K562 (cell line): Measurements from ENCODE around the gene NPVF. TPM values are rescaled to one million over a fixed set of nuclear protein-coding genes. Genes with fewer than 3 reads are reported as not detected.

Source experiments
- ATAC-seq: fragments of 200-7000 bp; cut with Tn5 transposase; 3 replicates; pipeline ENCODE4 v1.9.1; 2020; ENCODE audit warnings: moderate library complexity
- BruUV-seq: library from RNA; stranded (reverse); fragments of 400-500 nt; replicated peaks from 2 replicates; lab custom pipeline; 2021; lab: Mats Ljungman, UMichigan
- CTCF ChIA-PET: fragments of 300-600 bp; formaldehyde crosslinking; extraction: SDS; loops from one replicate; lab custom pipeline; 2021; ENCODE audit warnings: low intra/inter-chr PET ratio; lab: Yijun Ruan, JAX
- POLR2A ChIA-PET: fragments of 300-600, 350-650 bp; sonication (Branson Sonifier 250); formaldehyde crosslinking; extraction: SDS; loops from one replicate; lab custom pipeline; 2021; ENCODE audit warnings: antibody characterized with exemption, inconsistent platforms; lab: Yijun Ruan, JAX
- DNase-seq, 4 experiments: peaks; one replicate each; pipeline versions ENCODE4 v3.0.0 to v3.0.0-alpha.2; 2011 to 2018; ENCODE audit warnings: low spot score in 3 of 4, mixed read lengths in 3 of 4; ENCODE audit errors: extremely low read depth in 1 of 4
- FAIRE-seq: peaks from 2 replicates; lab custom pipeline; 2011; peaks lifted over from hg19 to GRCh38; lab: Jason Lieb, UNC
- H2AFZ ChIP-seq: 2 replicates; pipeline ENCODE4 v1.6.0; 2011; ENCODE audit warnings: low read depth, low read length, control low read depth, inconsistent platforms
- H3K27ac ChIP-seq: fragments of 200-600 bp; 3 replicates; pipeline ENCODE4 v1.8.0; 2011; ENCODE audit warnings: low read depth, mild to moderate bottlenecking, control low read depth, inconsistent platforms, low read length, moderate library complexity, mixed read lengths; ENCODE audit errors: extremely low read depth
- H3K27me3 ChIP-seq, 2 experiments: fragments of 300-600 bp in 1 of 2; 2 replicates in 1 of 2; 3 replicates in 1 of 2; pipeline versions ENCODE4 v1.6.0 to v1.8.0; 2011; ENCODE audit warnings: inconsistent platforms in 2 of 2, low read length in 2 of 2, mild to moderate bottlenecking in 1 of 2, mixed read lengths in 1 of 2, moderate library complexity in 1 of 2; ENCODE audit not compliant: control insufficient read depth in 2 of 2, insufficient read depth in 2 of 2
- H3K36me3 ChIP-seq: fragments of 300-600 bp; 3 replicates; pipeline ENCODE4 v1.8.0; 2011; ENCODE audit warnings: mild to moderate bottlenecking, low read length, inconsistent platforms; ENCODE audit not compliant: control insufficient read depth, insufficient read depth
- H3K4me1 ChIP-seq, 2 experiments: fragments of 200-600 bp in 1 of 2; replicated peaks in 1 of 2; 2 replicates in 1 of 2; 3 replicates in 1 of 2; pipeline versions ENCODE4 v1.5.1 to v1.8.0; 2011; ENCODE audit warnings: inconsistent platforms in 2 of 2, low read length in 2 of 2, mild to moderate bottlenecking in 1 of 2, mixed read lengths in 1 of 2, moderate library complexity in 1 of 2; ENCODE audit not compliant: control insufficient read depth in 2 of 2, insufficient read depth in 2 of 2
- H3K4me2 ChIP-seq: 2 replicates; pipeline ENCODE4 v1.6.1; 2011; ENCODE audit warnings: low read length, control low read depth, inconsistent platforms, mixed read lengths; ENCODE audit not compliant: insufficient read depth
- H3K4me3 ChIP-seq: fragments of 200-600 bp; sonication (generic), shearing (Covaris generic); 2 replicates; pipeline ENCODE4 v1.5.1; 2016; ENCODE audit warnings: control low read depth, inconsistent platforms
- H3K79me2 ChIP-seq: fragments of 200-600 bp; 3 replicates; pipeline ENCODE4 v1.8.0; 2011; ENCODE audit warnings: low read length, inconsistent platforms; ENCODE audit not compliant: control insufficient read depth, insufficient read depth
- H3K9ac ChIP-seq, 2 experiments: 2 replicates each; pipeline versions ENCODE4 v1.6.0 to v1.6.1; 2011; ENCODE audit warnings: low read depth in 2 of 2, low read length in 2 of 2, control low read depth in 1 of 2, inconsistent platforms in 1 of 2, mild to moderate bottlenecking in 1 of 2, mixed read lengths in 1 of 2; ENCODE audit not compliant: insufficient read depth in 1 of 2
- H3K9me1 ChIP-seq: one replicate; pipeline ENCODE4 v1.6.0; 2011; ENCODE audit warnings: inconsistent platforms, mild to moderate bottlenecking, low read length, moderate library complexity; ENCODE audit not compliant: control insufficient read depth, insufficient read depth
- H3K9me3 ChIP-seq: replicated peaks from 2 replicates; pipeline ENCODE4 v1.5.1; 2011; ENCODE audit warnings: low read depth, low read length, inconsistent platforms; ENCODE audit not compliant: control insufficient read depth, insufficient read depth
- H4K20me1 ChIP-seq: replicated peaks from 2 replicates; pipeline ENCODE4 v1.6.1; 2011; ENCODE audit warnings: low read length, inconsistent platforms, mixed read lengths; ENCODE audit not compliant: control insufficient read depth, insufficient read depth
- CBFA2T2 ChIP-seq: fragments of 450-650 bp; conservative IDR thresholded peaks from 2 replicates; pipeline ENCODE4 v1.6.1; 2017; ENCODE audit warnings: mild to moderate bottlenecking
- CBFA2T3 ChIP-seq: fragments of 450-650 bp; IDR thresholded peaks from 2 replicates; pipeline ENCODE4 v1.6.1; 2017
- EHMT2 ChIP-seq: fragments of 450-650 bp; IDR thresholded peaks from 2 replicates; pipeline ENCODE4 v1.6.1; 2018; ENCODE audit warnings: antibody characterized with exemption
- ETV6 ChIP-seq, 3 experiments: fragments of 150-350 bp in 1 of 3; sonication (generic) in 1 of 3; formaldehyde crosslinking in 1 of 3; IDR thresholded peaks; 2 replicates each; pipeline versions ENCODE4 v1.6.1 to v1.8.0; 2014 to 2022; ENCODE audit warnings: borderline replicate concordance in 2 of 3, low read depth in 2 of 3, antibody characterized with exemption in 1 of 3, low read length in 1 of 3, mild to moderate bottlenecking in 1 of 3, missing genetic modification reagents in 1 of 3
- HLTF ChIP-seq: fragments of 450-650 bp; IDR thresholded peaks from 2 replicates; pipeline ENCODE4 v1.6.1; 2016
- KDM1A ChIP-seq, 2 experiments: fragments of 450-650 bp; IDR thresholded peaks; 2 replicates each; pipeline ENCODE4 v1.6.1; 2016; ENCODE audit warnings: mild to moderate bottlenecking in 2 of 2
- KLF1 ChIP-seq: fragments of 450-650 bp; IDR thresholded peaks from 2 replicates; pipeline ENCODE4 v1.6.1; 2016; ENCODE audit warnings: missing genetic modification characterization, missing compliant biosample characterization
- NFIC ChIP-seq: fragments of 450-650 bp; IDR thresholded peaks from 2 replicates; pipeline ENCODE4 v1.6.1; 2017; ENCODE audit warnings: mild to moderate bottlenecking, inconsistent platforms
- TRIM28 ChIP-seq: fragments of 450-650 bp; IDR thresholded peaks from 2 replicates; pipeline ENCODE4 v1.6.1; 2017
- ZSCAN32 ChIP-seq: fragments of 450-650 bp; formaldehyde crosslinking; IDR thresholded peaks from 2 replicates; pipeline ENCODE4 v1.4.0; 2020; ENCODE audit warnings: mild to moderate bottlenecking, moderate library complexity
- WGBS: fragments of 100-300 bp; shearing (Covaris generic); methylation state at CpG from one replicate; pipeline ENCODE4 v1.1.6; 2016; ENCODE audit warnings: low coverage, mixed read lengths; ENCODE audit not compliant: insufficient coverage; ENCODE audit errors: missing lambda C conversion rate; 5-methylcytosine and 5-hydroxymethylcytosine counted together
- in situ Hi-C: fragments of 300-500 bp; cut with MboI; formaldehyde crosslinking; loops from 4 replicates; pipeline ENCODE4 v1.15.0; 2018; ENCODE audit warnings: inconsistent platforms, mixed read lengths
- intact Hi-C: fragments of 100-400 bp; cut with micrococcal nuclease; formaldehyde crosslinking; loops from 2 replicates; pipeline ENCODE4 v1.14.2; 2022
- polyA plus RNA-seq, 8 experiments: library from polyadenylated mRNA; depleted of rRNA in 4 of 8; stranded (reverse) in 5 of 8; unstranded in 3 of 8; fragments of >200 nt; fragmentation: Nextera tagmentation in 2 of 8; fragmentation: Illumina TruSeq in 1 of 8; extraction: Ambion mirVana in 2 of 8; extraction: Trizol in 1 of 8; gene quantifications; 2 replicates each; pipeline versions ENCODE4 v1.2.1 to v1.2.3, GENCODE V29; 2011 to 2014; ENCODE audit warnings: inconsistent platforms in 1 of 8, missing spikeins in 1 of 8
- total RNA-seq, 7 experiments: library from RNA; depleted of rRNA in 6 of 7; stranded (reverse); fragments of >200 nt in 6 of 7; fragmentation: Illumina TruSeq in 2 of 7; extraction: Trizol in 2 of 7; gene quantifications; 2 replicates each; pipeline versions ENCODE4 v1.2.1 to v1.2.3, GENCODE V29; 2011 to 2021; ENCODE audit warnings: low replicate concordance in 1 of 7
- TF ChIP-seq, protein P1 (sequence below): fragments of 450-650 bp; formaldehyde crosslinking; conservative IDR thresholded peaks from 2 replicates; pipeline ENCODE4 v1.4.0; 2022; ENCODE audit warnings: mild to moderate bottlenecking, missing genetic modification characterization

The NPVF gene
- total and polyA plus RNA-seq, 9 of the 15 experiments (the other 6 are each of a cell fraction or from before 2014, with no cell fraction given) = not detected

DNA sequence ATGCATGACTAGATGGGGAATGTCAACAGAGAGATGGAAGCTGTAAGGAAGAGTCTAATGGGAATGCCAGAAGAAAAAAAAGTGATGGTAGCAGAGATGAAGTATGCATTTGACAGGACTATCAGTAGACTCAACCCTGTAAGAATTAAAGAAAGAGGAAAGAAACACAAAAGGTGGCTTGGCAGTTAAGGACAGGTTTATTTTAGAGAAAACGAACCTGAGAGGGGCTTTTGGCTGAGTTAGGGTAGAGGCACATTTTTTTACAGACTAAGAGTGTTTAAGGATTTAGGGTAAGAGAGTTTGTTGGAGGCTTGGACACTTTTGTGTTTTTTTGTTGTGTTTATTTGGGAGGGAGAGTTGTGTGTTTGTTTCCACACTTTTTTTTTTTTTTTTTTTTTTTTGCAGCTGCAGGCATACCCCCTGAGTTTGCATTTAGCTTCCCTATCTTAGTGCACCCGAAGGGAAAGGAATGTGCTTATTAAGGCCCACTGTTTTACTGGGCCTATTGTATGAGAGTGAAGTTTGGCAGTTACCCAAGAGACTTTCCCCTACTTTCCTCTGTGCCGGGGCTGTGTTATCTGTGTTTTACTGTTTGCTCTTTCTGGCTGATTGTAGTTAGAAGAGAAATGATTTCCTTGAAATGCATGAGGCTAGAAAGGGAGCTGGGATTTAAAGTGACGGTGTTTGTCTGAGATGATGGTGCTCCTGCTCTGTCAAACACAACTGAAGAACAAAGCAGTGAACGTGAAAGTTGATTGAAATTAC, 32.0 kb downstream of the NPVF start:
- DNase-seq (peak in 1 of 4 experiments; percentile 44), ATAC-seq (no peak), FAIRE-seq (no peak)
- no peaks in the 10 kb centered on the region for H3K79me2 ChIP-seq
- H3K9me1 ChIP-seq = no peaks in the 10 kb centered on the region
- peaks cover 3 to 8% of the 10 kb centered on the region in 2 experiments; a peak in 4 of 5 replicates for H3K27me3 ChIP-seq
- ChIA-PET POLR2A (no interaction called here), CTCF (interaction anchor here (0.5 kb wide), 1 partner anchor 9 kb away, joined by 3 read pairs; no protein-coding TSS in a partner anchor)
- H3K4me2 ChIP-seq = no peak overlapping the region
- intact Hi-C loops = no loop called here
- peaks cover 5% of the 10 kb centered on the region for H3K9me3 ChIP-seq
- no peaks in the 10 kb centered on the region for H3K36me3 ChIP-seq
- no peak overlapping the region for H3K9ac ChIP-seq
- no peaks in the 10 kb centered on the region for H3K4me1 ChIP-seq
- in situ Hi-C loops = no loop called here
- no peaks in the 10 kb centered on the region for H4K20me1 ChIP-seq
- BruUV-seq = no TSS peak
- 0% methylated on average over 5 of the region's 5 CpGs for WGBS
- H3K27ac ChIP-seq = no peak overlapping the region
- peak; percentile 98 for TF ChIP-seq HLTF
- TF ChIP-seq, protein P1, sequence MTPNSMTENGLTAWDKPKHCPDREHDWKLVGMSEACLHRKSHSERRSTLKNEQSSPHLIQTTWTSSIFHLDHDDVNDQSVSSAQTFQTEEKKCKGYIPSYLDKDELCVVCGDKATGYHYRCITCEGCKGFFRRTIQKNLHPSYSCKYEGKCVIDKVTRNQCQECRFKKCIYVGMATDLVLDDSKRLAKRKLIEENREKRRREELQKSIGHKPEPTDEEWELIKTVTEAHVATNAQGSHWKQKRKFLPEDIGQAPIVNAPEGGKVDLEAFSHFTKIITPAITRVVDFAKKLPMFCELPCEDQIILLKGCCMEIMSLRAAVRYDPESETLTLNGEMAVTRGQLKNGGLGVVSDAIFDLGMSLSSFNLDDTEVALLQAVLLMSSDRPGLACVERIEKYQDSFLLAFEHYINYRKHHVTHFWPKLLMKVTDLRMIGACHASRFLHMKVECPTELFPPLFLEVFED (CRISPR knock-in tag) = no peak
- TF ChIP-seq CBFA2T2 = peak; percentile 39; the same call in 1 of the 2 replicates
- peak; percentile 41; the same call in 1 of the 2 replicates for TF ChIP-seq TRIM28
- TF ChIP-seq KLF1 (tag) = no peak
- peak; percentile 63 for TF ChIP-seq NFIC
- TF ChIP-seq CBFA2T3 = peak; percentile 47
- TF ChIP-seq EHMT2 = 0 out of 2 replicates have a peak, but pooled peaks have one; percentile 22
- no peak for TF ChIP-seq ZSCAN32 (CRISPR knock-in tag)
- no peak for TF ChIP-seq ETV6 (IDR thresholded peaks at IDR 0.05; ENCODE audit: borderline replicate concordance in 1 of 2, low read depth in 2 of 2, low read length in 1 of 2)
- no peak for TF ChIP-seq ETV6 (CRISPR knock-in tag; IDR thresholded peaks at IDR 0.05; ENCODE audit: borderline replicate concordance)
- peak; percentile 20 to 36; a peak in 2 of 4 replicates for TF ChIP-seq KDM1A (IDR thresholded peaks at IDR 0.05)
- H3K4me3 ChIP-seq = no peak overlapping the region
- H2AFZ ChIP-seq = no peak overlapping the region
